ENCODE results near the gene TLL2. TPM values are rescaled to one million over a fixed set of nuclear protein-coding genes. Genes with fewer than 3 reads are reported as not detected.

TLL2 gene
- total and polyA plus RNA-seq, 4 experiments from 2014 or later, result 0.03 to 0.17 TPM; not detected in 2

- Histone ChIP-seq H3K9me3 (ENCODE audit: control insufficient read depth in 1 of 2, low read length in 2 of 2) (no peaks in the 10 kb centered on the region), H3K36me3 (ENCODE audit: insufficient read depth, low read length) (no peaks in the 10 kb centered on the region), H3K27me3 (ENCODE audit: insufficient read depth, low read length) (no peaks in the 10 kb centered on the region), H3K4me1 (ENCODE audit: insufficient read depth, low read length) (no peaks in the 10 kb centered on the region), H3K27ac (ENCODE audit: low read depth, low read length) (no peak overlapping the region), H3K4me3 (ENCODE audit: low read length in 2 of 2) (no peak overlapping the region)
- no peak overlapping the region for H3K4me3 Mint-ChIP-seq
- intact Hi-C loops (cut with micrococcal nuclease), result no loop called here
- H3K27ac Mint-ChIP-seq, result no peak overlapping the region
- ChIA-PET POLR2A (ENCODE audit: partially characterized antibody) (no interaction called here), CTCF (ENCODE audit: partially characterized antibody) (interaction anchor here (1.5 to 3.0 kb wide), 3 partner anchors 13 to 23 kb away, joined by 3 to 8 read pairs (median 7); partner anchors contain the start of gene TLL2)
- no peaks in the 10 kb centered on the region for H3K36me3 Mint-ChIP-seq
- no peak for DNase-seq
- no peaks in the 10 kb centered on the region for H3K4me1 Mint-ChIP-seq
- H3K27me3 Mint-ChIP-seq, result peaks cover 14 to 21% of the 10 kb centered on the region in 2 donors
- peaks cover 0 to 2% (median 0%) of the 10 kb centered on the region in 8 donors for H3K9me3 Mint-ChIP-seq
These were observed 16.3 kb downstream of the TLL2 start for GRCh38 chr10:96497391-96497790.

- H3K27me3 Mint-ChIP-seq, result peaks cover 16 to 18% of the 10 kb centered on the region in 2 donors
- POLR2A ChIA-PET (ENCODE audit: partially characterized antibody), result no interaction called here
- H3K27me3 ChIP-seq (ENCODE audit: insufficient read depth, low read length), result no peaks in the 10 kb centered on the region
- CTCF ChIA-PET (ENCODE audit: partially characterized antibody), result interaction anchor here (1.3 to 3.0 kb wide), 2 partner anchors 14 to 17 kb away, joined by 4 to 8 read pairs; partner anchors contain the start of gene TLL2
- no peak overlapping the region for H3K4me3 ChIP-seq (ENCODE audit: low read length in 2 of 2)
- intact Hi-C loops (cut with micrococcal nuclease), result no loop called here
- H3K27ac Mint-ChIP-seq, result no peak overlapping the region
- H3K9me3 Mint-ChIP-seq, result peaks cover 0 to 2% (median 0%) of the 10 kb centered on the region in 8 donors
- H3K9me3 ChIP-seq (ENCODE audit: control insufficient read depth in 1 of 2, low read length in 2 of 2), result no peaks in the 10 kb centered on the region
- no peak overlapping the region for H3K27ac ChIP-seq (ENCODE audit: low read depth, low read length)
- H3K36me3 ChIP-seq (ENCODE audit: insufficient read depth, low read length), result no peaks in the 10 kb centered on the region
- H3K4me1 Mint-ChIP-seq, result no peaks in the 10 kb centered on the region
- H3K4me1 ChIP-seq (ENCODE audit: insufficient read depth, low read length), result no peaks in the 10 kb centered on the region
- H3K36me3 Mint-ChIP-seq, result no peaks in the 10 kb centered on the region
- no peak for DNase-seq
- H3K4me3 Mint-ChIP-seq, result no peak overlapping the region
These were observed 17.3 kb downstream of the TLL2 start for GRCh38 chr10:96496281-96496925.

- no peak overlapping the region for H3K4me3 Mint-ChIP-seq
- Histone ChIP-seq H3K27ac (ENCODE audit: low read depth, low read length) (no peak overlapping the region), H3K27me3 (ENCODE audit: insufficient read depth, low read length) (no peaks in the 10 kb centered on the region), H3K4me3 (ENCODE audit: low read length in 2 of 2) (no peak overlapping the region), H3K36me3 (ENCODE audit: insufficient read depth, low read length) (no peaks in the 10 kb centered on the region), H3K9me3 (ENCODE audit: control insufficient read depth in 1 of 2, low read length in 2 of 2) (no peaks in the 10 kb centered on the region), H3K4me1 (ENCODE audit: insufficient read depth, low read length) (no peaks in the 10 kb centered on the region)
- intact Hi-C loops (cut with micrococcal nuclease), result no loop called here
- no peak for DNase-seq
- no peaks in the 10 kb centered on the region for H3K4me1 Mint-ChIP-seq
- H3K27ac Mint-ChIP-seq, result no peak overlapping the region
- peaks cover 16 to 18% of the 10 kb centered on the region in 2 donors for H3K27me3 Mint-ChIP-seq
- ChIA-PET POLR2A (ENCODE audit: partially characterized antibody) (no interaction called here), CTCF (ENCODE audit: partially characterized antibody) (no interaction called here)
- H3K36me3 Mint-ChIP-seq, result no peaks in the 10 kb centered on the region
- H3K9me3 Mint-ChIP-seq, result peaks cover 0 to 2% (median 0%) of the 10 kb centered on the region in 8 donors
These were observed 18.2 kb downstream of the TLL2 start for GRCh38 chr10:96495544-96495943.

GRCh38 chr10:96494694-96495093 lies 19.0 kb downstream of the TLL2 start:
- Mint-ChIP-seq H3K4me1 (no peaks in the 10 kb centered on the region), H3K4me3 (no peak overlapping the region), H3K27me3 (peaks cover 16 to 18% of the 10 kb centered on the region in 2 donors), H3K9me3 (peaks cover 0 to 2% (median 0%) of the 10 kb centered on the region in 8 donors), H3K27ac (no peak overlapping the region), H3K36me3 (no peaks in the 10 kb centered on the region)
- ChIA-PET CTCF (ENCODE audit: partially characterized antibody) (no interaction called here), POLR2A (ENCODE audit: partially characterized antibody) (no interaction called here)
- H3K27me3 ChIP-seq (ENCODE audit: insufficient read depth, low read length), result no peaks in the 10 kb centered on the region
- H3K4me1 ChIP-seq (ENCODE audit: insufficient read depth, low read length), result no peaks in the 10 kb centered on the region
- no peaks in the 10 kb centered on the region for H3K9me3 ChIP-seq (ENCODE audit: control insufficient read depth in 1 of 2, low read length in 2 of 2)
- no peaks in the 10 kb centered on the region for H3K36me3 ChIP-seq (ENCODE audit: insufficient read depth, low read length)
- H3K4me3 ChIP-seq (ENCODE audit: low read length in 2 of 2), result no peak overlapping the region
- H3K27ac ChIP-seq (ENCODE audit: low read depth, low read length), result no peak overlapping the region
- no peak for DNase-seq
- intact Hi-C loops (cut with micrococcal nuclease), result no loop called here

- H3K27ac Mint-ChIP-seq, result no peak overlapping the region
- no peak for DNase-seq
- H3K4me3 Mint-ChIP-seq, result no peak overlapping the region
- ChIA-PET POLR2A (ENCODE audit: partially characterized antibody) (no interaction called here), CTCF (ENCODE audit: partially characterized antibody) (no interaction called here)
- Histone ChIP-seq H3K4me1 (ENCODE audit: insufficient read depth, low read length) (no peaks in the 10 kb centered on the region), H3K27me3 (ENCODE audit: insufficient read depth, low read length) (no peaks in the 10 kb centered on the region), H3K36me3 (ENCODE audit: insufficient read depth, low read length) (no peaks in the 10 kb centered on the region), H3K4me3 (ENCODE audit: low read length in 2 of 2) (no peak overlapping the region), H3K9me3 (ENCODE audit: control insufficient read depth in 1 of 2, low read length in 2 of 2) (no peaks in the 10 kb centered on the region), H3K27ac (ENCODE audit: low read depth, low read length) (no peak overlapping the region)
- peaks cover 0 to 2% (median 0%) of the 10 kb centered on the region in 8 donors for H3K9me3 Mint-ChIP-seq
- no peaks in the 10 kb centered on the region for H3K36me3 Mint-ChIP-seq
- H3K4me1 Mint-ChIP-seq, result no peaks in the 10 kb centered on the region
- peaks cover 16 to 17% of the 10 kb centered on the region in 2 donors for H3K27me3 Mint-ChIP-seq
- intact Hi-C loops (cut with micrococcal nuclease), result no loop called here
These were observed 19.7 kb downstream of the TLL2 start for GRCh38 chr10:96493871-96494525.

GRCh38 chr10:96493254-96493653 lies 20.5 kb downstream of the TLL2 start:
- no peaks in the 10 kb centered on the region for H3K36me3 Mint-ChIP-seq
- CTCF ChIA-PET (ENCODE audit: partially characterized antibody), result no interaction called here
- H3K4me3 Mint-ChIP-seq, result no peak overlapping the region
- Histone ChIP-seq H3K4me3 (ENCODE audit: low read length in 2 of 2) (no peak overlapping the region), H3K27ac (ENCODE audit: low read depth, low read length) (no peak overlapping the region), H3K36me3 (ENCODE audit: insufficient read depth, low read length) (no peaks in the 10 kb centered on the region), H3K4me1 (ENCODE audit: insufficient read depth, low read length) (no peaks in the 10 kb centered on the region), H3K9me3 (ENCODE audit: control insufficient read depth in 1 of 2, low read length in 2 of 2) (no peaks in the 10 kb centered on the region), H3K27me3 (ENCODE audit: insufficient read depth, low read length) (no peaks in the 10 kb centered on the region)
- H3K9me3 Mint-ChIP-seq, result no peaks in the 10 kb centered on the region
- intact Hi-C loops (cut with micrococcal nuclease), result no loop called here
- H3K4me1 Mint-ChIP-seq, result no peaks in the 10 kb centered on the region
- POLR2A ChIA-PET (ENCODE audit: partially characterized antibody), result no interaction called here
- no peak for DNase-seq
- peaks cover 13 to 14% of the 10 kb centered on the region in 2 donors for H3K27me3 Mint-ChIP-seq
- H3K27ac Mint-ChIP-seq, result no peak overlapping the region

- ChIA-PET POLR2A (ENCODE audit: partially characterized antibody) (no interaction called here), CTCF (ENCODE audit: partially characterized antibody) (interaction anchor here (0.7 to 1.4 kb wide), 6 partner anchors 22 to 534 kb away, joined by 3 to 4 read pairs (median 3); partner anchors contain the start of gene TLL2)
- H3K9me3 Mint-ChIP-seq, result no peaks in the 10 kb centered on the region
- H3K4me3 Mint-ChIP-seq, result no peak overlapping the region
- Histone ChIP-seq H3K4me3 (ENCODE audit: low read length in 2 of 2) (no peak overlapping the region), H3K4me1 (ENCODE audit: insufficient read depth, low read length) (no peaks in the 10 kb centered on the region), H3K9me3 (ENCODE audit: control insufficient read depth in 1 of 2, low read length in 2 of 2) (no peaks in the 10 kb centered on the region), H3K27ac (ENCODE audit: low read depth, low read length) (no peak overlapping the region), H3K27me3 (ENCODE audit: insufficient read depth, low read length) (no peaks in the 10 kb centered on the region), H3K36me3 (ENCODE audit: insufficient read depth, low read length) (no peaks in the 10 kb centered on the region)
- DNase-seq, result no peak
- intact Hi-C loops (cut with micrococcal nuclease), result no loop called here
- no peaks in the 10 kb centered on the region for H3K36me3 Mint-ChIP-seq
- H3K27me3 Mint-ChIP-seq, result peaks cover 9 to 16% of the 10 kb centered on the region in 2 donors
- no peaks in the 10 kb centered on the region for H3K4me1 Mint-ChIP-seq
- no peak overlapping the region for H3K27ac Mint-ChIP-seq
These were observed 22.4 kb downstream of the TLL2 start for GRCh38 chr10:96491303-96491702.
